ENCODE data around the gene SYNE2. TPM values are rescaled to one million over a fixed set of nuclear protein-coding genes. Genes with fewer than 3 reads are reported as not detected.
A peak's percentile ranks its signal among the peaks of the same experiment; 100 is the strongest.

SYNE2 gene
- total RNA-seq, 1 experiment from 2014 or later = 37.5 TPM

DNA sequence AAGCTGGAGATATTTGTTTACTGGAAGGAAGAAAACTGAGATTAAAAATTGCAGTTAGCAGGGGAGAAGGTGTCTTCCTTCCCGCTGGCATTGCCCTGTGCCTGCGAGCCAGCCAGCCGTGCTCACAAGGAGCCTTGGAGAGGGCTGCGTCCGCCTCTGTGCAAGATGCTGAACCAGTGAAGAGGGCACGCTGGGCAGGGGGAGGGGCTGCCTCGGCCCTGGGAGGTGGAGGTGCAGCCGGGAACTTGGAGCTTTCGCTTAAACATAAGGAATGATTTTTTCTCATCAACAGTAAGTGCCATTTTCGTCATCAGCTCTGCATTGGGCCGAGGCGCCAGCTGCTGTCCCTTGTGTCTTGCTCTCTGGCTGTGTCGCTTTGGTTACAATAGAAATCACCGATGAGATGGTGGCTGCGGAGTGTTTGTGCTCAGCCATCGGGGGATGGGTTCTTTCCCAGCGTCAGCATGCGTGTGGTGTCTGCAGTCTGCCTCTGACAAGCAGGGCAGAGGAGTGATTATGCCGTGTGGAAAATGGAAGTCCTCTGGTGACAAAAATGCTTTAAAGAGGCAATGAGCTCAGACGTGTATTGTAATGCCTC lies 344.1 kb downstream of the SYNE2 start:
- DNase-seq (ENCODE audit: low read depth, low spot score) (no peak), ATAC-seq (no peak)
- intact Hi-C loops (cut with micrococcal nuclease; ENCODE audit: unreplicated experiment) = no loop called here
- no peaks in the 10 kb centered on the region for H3K27me3 ChIP-seq (ENCODE audit: control insufficient read depth, insufficient read depth, low read length)
- no peak overlapping the region for H3K27ac ChIP-seq (ENCODE audit: low read length)
- in situ Hi-C loops (cut with HindIII; ENCODE audit: low pct_unique_long_range_greater_than_20kb, low sequenced_read_pairs) = no loop called here
- TF ChIP-seq, protein P1, sequence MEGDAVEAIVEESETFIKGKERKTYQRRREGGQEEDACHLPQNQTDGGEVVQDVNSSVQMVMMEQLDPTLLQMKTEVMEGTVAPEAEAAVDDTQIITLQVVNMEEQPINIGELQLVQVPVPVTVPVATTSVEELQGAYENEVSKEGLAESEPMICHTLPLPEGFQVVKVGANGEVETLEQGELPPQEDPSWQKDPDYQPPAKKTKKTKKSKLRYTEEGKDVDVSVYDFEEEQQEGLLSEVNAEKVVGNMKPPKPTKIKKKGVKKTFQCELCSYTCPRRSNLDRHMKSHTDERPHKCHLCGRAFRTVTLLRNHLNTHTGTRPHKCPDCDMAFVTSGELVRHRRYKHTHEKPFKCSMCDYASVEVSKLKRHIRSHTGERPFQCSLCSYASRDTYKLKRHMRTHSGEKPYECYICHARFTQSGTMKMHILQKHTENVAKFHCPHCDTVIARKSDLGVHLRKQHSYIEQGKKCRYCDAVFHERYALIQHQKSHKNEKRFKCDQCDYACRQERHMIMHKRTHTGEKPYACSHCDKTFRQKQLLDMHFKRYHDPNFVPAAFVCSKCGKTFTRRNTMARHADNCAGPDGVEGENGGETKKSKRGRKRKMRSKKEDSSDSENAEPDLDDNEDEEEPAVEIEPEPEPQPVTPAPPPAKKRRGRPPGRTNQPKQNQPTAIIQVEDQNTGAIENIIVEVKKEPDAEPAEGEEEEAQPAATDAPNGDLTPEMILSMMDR (IDR thresholded peaks at IDR 0.05) = no peak
- TF ChIP-seq TCF7L2 (IDR thresholded peaks at IDR 0.05; ENCODE audit: low read depth, low read length) (no peak), POLR2AphosphoS5 (IDR thresholded peaks at IDR 0.05; ENCODE audit: low read depth, low read length) (no peak), SIN3A (IDR thresholded peaks at IDR 0.05; ENCODE audit: borderline replicate concordance, insufficient read depth, low read depth, low read length) (no peak)
- TF ChIP-seq, protein P2, sequence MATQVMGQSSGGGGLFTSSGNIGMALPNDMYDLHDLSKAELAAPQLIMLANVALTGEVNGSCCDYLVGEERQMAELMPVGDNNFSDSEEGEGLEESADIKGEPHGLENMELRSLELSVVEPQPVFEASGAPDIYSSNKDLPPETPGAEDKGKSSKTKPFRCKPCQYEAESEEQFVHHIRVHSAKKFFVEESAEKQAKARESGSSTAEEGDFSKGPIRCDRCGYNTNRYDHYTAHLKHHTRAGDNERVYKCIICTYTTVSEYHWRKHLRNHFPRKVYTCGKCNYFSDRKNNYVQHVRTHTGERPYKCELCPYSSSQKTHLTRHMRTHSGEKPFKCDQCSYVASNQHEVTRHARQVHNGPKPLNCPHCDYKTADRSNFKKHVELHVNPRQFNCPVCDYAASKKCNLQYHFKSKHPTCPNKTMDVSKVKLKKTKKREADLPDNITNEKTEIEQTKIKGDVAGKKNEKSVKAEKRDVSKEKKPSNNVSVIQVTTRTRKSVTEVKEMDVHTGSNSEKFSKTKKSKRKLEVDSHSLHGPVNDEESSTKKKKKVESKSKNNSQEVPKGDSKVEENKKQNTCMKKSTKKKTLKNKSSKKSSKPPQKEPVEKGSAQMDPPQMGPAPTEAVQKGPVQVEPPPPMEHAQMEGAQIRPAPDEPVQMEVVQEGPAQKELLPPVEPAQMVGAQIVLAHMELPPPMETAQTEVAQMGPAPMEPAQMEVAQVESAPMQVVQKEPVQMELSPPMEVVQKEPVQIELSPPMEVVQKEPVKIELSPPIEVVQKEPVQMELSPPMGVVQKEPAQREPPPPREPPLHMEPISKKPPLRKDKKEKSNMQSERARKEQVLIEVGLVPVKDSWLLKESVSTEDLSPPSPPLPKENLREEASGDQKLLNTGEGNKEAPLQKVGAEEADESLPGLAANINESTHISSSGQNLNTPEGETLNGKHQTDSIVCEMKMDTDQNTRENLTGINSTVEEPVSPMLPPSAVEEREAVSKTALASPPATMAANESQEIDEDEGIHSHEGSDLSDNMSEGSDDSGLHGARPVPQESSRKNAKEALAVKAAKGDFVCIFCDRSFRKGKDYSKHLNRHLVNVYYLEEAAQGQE (IDR thresholded peaks at IDR 0.05; ENCODE audit: insufficient read depth in 1 of 2, low read depth in 2 of 2, low read length in 1 of 2) = no peak
- no TSS peak for BruUV-seq (replicated peaks)
- CTCF ChIA-PET = no interaction called here
- no peaks in the 10 kb centered on the region for H3K36me3 ChIP-seq (ENCODE audit: control insufficient read depth, insufficient read depth, low read length)
- H3K4me3 ChIP-seq (ENCODE audit: low read depth in 2 of 2, low read length in 2 of 2) = peak overlapping the region in 1 of 2 experiments; percentile 22; a peak in 1 of 4 replicates
- POLR2A ChIA-PET = no interaction called here
- H3K4me1 ChIP-seq (ENCODE audit: control insufficient read depth, insufficient read depth, low read length) = no peaks in the 10 kb centered on the region
- H3K9me3 ChIP-seq (ENCODE audit: control insufficient read depth, insufficient read depth, low read depth, low read length) = no peaks in the 10 kb centered on the region

DNA sequence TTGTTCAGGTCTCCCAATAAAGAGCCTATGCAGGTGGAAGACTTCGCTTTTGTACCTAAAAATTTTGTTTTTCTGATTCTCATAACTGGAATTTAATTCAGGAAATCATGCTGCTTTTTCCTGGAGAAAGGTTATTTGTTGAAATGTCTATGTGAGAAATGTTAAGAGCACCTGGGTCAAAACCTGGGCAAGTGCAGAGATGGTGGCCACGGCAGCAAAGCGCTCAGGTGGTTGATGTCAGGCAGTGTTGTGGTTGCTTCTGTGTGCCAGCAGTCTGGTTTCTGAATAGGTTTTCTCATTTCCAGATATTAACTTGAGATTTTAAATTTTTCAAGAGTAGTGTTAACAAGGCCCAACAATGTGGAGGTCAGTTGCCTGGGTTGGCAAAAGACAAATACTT lies 345.2 kb downstream of the SYNE2 start:
- ATAC-seq (no peak), DNase-seq (ENCODE audit: low read depth, low spot score) (no peak)
- no TSS peak for BruUV-seq (replicated peaks)

More for the DNA sequence above, 345.2 kb downstream of the SYNE2 start:
- in situ Hi-C loops (cut with HindIII; ENCODE audit: low pct_unique_long_range_greater_than_20kb, low sequenced_read_pairs) = no loop called here
- TF ChIP-seq POLR2AphosphoS5 (IDR thresholded peaks at IDR 0.05; ENCODE audit: low read depth, low read length) = no peak
- TF ChIP-seq, protein P1 (IDR thresholded peaks at IDR 0.05) = no peak
- no peak for TF ChIP-seq TCF7L2 (IDR thresholded peaks at IDR 0.05; ENCODE audit: low read depth, low read length)
- TF ChIP-seq, protein P2 (IDR thresholded peaks at IDR 0.05; ENCODE audit: insufficient read depth in 1 of 2, low read depth in 2 of 2, low read length in 1 of 2) = no peak
- no peak for TF ChIP-seq SIN3A (IDR thresholded peaks at IDR 0.05; ENCODE audit: borderline replicate concordance, insufficient read depth, low read depth, low read length)
- Histone ChIP-seq H3K4me1 (ENCODE audit: control insufficient read depth, insufficient read depth, low read length) (no peaks in the 10 kb centered on the region), H3K36me3 (ENCODE audit: control insufficient read depth, insufficient read depth, low read length) (no peaks in the 10 kb centered on the region), H3K27me3 (ENCODE audit: control insufficient read depth, insufficient read depth, low read length) (no peaks in the 10 kb centered on the region), H3K4me3 (ENCODE audit: low read depth in 2 of 2, low read length in 2 of 2) (no peak overlapping the region), H3K9me3 (ENCODE audit: control insufficient read depth, insufficient read depth, low read depth, low read length) (no peaks in the 10 kb centered on the region), H3K27ac (ENCODE audit: low read length) (no peak overlapping the region)
- intact Hi-C loops (cut with micrococcal nuclease; ENCODE audit: unreplicated experiment) = no loop called here
- ChIA-PET CTCF (no interaction called here), POLR2A (no interaction called here)

Measured in Panc1 (cell line).